ENCODE measurements around the gene TBATA.

The TBATA gene

GRCh38 chr10:70749756-70750155 lies 35.4 kb downstream of the TBATA start:
- H3K4me2 ChIP-seq (ENCODE audit: low read length), result no peak overlapping the region
- H3K27me3 ChIP-seq (ENCODE audit: insufficient read depth, low read length), result peaks cover 3% of the 10 kb centered on the region; the same call in 1 of the 2 replicates
- H3K9ac ChIP-seq (ENCODE audit: low read length), result no peak overlapping the region
- H3K4me3 ChIP-seq (ENCODE audit: low read depth, low read length, poor library complexity, severe bottlenecking), result no peak overlapping the region
- H3K79me2 ChIP-seq (ENCODE audit: insufficient read depth, low read length), result no peaks in the 10 kb centered on the region
- H3K9me2 ChIP-seq (ENCODE audit: low read depth, low read length), result no peaks in the 10 kb centered on the region
- TF ChIP-seq EZH2 (IDR thresholded peaks at IDR 0.05; ENCODE audit: borderline replicate concordance, low read length) (no peak), CTCF (IDR thresholded peaks at IDR 0.05; ENCODE audit: low read length) (no peak)
- no peaks in the 10 kb centered on the region for H3F3A ChIP-seq (ENCODE audit: insufficient read depth, low read length)
- H4K20me1 ChIP-seq (ENCODE audit: insufficient read depth, low read length), result no peaks in the 10 kb centered on the region
- no peaks in the 10 kb centered on the region for H3K9me3 ChIP-seq (ENCODE audit: low read length)
- H2AFZ ChIP-seq (ENCODE audit: low read length), result no peak overlapping the region
- H3K4me1 ChIP-seq (ENCODE audit: insufficient read depth, low read length, severe bottlenecking), result no peaks in the 10 kb centered on the region
- H3K36me3 ChIP-seq (ENCODE audit: insufficient read depth, low read length), result no peaks in the 10 kb centered on the region; the same call in 1 of the 2 replicates
- no peak overlapping the region for H3K27ac ChIP-seq (ENCODE audit: low read depth, low read length, poor library complexity, severe bottlenecking)

DNA sequence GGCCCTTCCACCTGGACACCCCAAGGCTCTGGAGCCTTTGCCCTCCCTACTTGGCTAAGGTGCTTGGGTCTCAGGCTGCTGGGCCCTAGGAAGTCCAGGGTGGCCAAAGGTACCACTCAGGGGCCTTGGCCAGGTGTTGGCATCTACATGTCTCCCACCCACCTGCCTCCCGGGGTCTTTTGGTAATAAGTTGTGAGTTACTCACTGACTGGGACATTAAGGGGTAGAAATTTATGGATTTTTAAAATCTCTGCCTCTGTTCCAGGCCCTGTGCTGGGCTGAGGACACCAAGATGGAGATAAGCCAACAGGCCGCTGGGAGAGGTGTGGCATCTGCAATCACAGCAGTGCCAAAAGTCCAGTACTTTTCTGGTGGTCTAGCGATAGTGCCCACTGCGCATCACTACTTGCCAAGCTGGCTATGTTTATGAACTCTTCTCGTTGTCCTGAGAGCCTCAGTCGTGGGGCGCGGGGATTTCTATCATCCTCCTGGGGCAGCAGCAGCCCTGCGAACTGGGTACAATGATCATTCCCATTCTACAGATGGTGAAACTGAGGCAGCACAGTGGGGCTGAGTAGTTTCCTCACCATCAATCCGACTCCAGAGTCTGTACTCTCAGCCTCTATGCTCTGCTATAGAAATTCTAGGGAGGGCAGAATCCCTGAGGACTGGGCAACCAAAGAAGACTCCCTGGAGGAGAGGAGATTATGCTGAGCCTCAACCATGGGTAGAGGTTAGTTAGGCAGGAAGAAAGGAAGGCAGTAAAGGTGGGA lies 36.2 kb downstream of the TBATA start:
- Histone ChIP-seq H3K36me3 (ENCODE audit: insufficient read depth, low read length) (no peaks in the 10 kb centered on the region; the same call in 1 of the 2 replicates), H3K4me3 (ENCODE audit: low read depth, low read length, poor library complexity, severe bottlenecking) (no peak overlapping the region), H3K27me3 (ENCODE audit: insufficient read depth, low read length) (peaks cover 3% of the 10 kb centered on the region; the same call in 1 of the 2 replicates), H3K9me2 (ENCODE audit: low read depth, low read length) (no peaks in the 10 kb centered on the region), H3F3A (ENCODE audit: insufficient read depth, low read length) (no peaks in the 10 kb centered on the region), H3K79me2 (ENCODE audit: insufficient read depth, low read length) (no peaks in the 10 kb centered on the region), H4K20me1 (ENCODE audit: insufficient read depth, low read length) (no peaks in the 10 kb centered on the region), H2AFZ (ENCODE audit: low read length) (no peak overlapping the region), H3K4me1 (ENCODE audit: insufficient read depth, low read length, severe bottlenecking) (no peaks in the 10 kb centered on the region), H3K27ac (ENCODE audit: low read depth, low read length, poor library complexity, severe bottlenecking) (no peak overlapping the region), H3K9ac (ENCODE audit: low read length) (no peak overlapping the region), H3K4me2 (ENCODE audit: low read length) (no peak overlapping the region), H3K9me3 (ENCODE audit: low read length) (no peaks in the 10 kb centered on the region)
- TF ChIP-seq EZH2 (IDR thresholded peaks at IDR 0.05; ENCODE audit: borderline replicate concordance, low read length) (no peak), CTCF (IDR thresholded peaks at IDR 0.05; ENCODE audit: low read length) (no peak)

- Histone ChIP-seq H3K9me3 (ENCODE audit: low read length) (no peaks in the 10 kb centered on the region), H3K9ac (ENCODE audit: low read length) (no peak overlapping the region), H3F3A (ENCODE audit: insufficient read depth, low read length) (no peaks in the 10 kb centered on the region), H4K20me1 (ENCODE audit: insufficient read depth, low read length) (no peaks in the 10 kb centered on the region), H3K27me3 (ENCODE audit: insufficient read depth, low read length) (peaks cover 8% of the 10 kb centered on the region; the same call in 1 of the 2 replicates), H2AFZ (ENCODE audit: low read length) (no peak overlapping the region), H3K27ac (ENCODE audit: low read depth, low read length, poor library complexity, severe bottlenecking) (no peak overlapping the region), H3K79me2 (ENCODE audit: insufficient read depth, low read length) (no peaks in the 10 kb centered on the region), H3K9me2 (ENCODE audit: low read depth, low read length) (no peaks in the 10 kb centered on the region), H3K4me2 (ENCODE audit: low read length) (no peak overlapping the region), H3K4me1 (ENCODE audit: insufficient read depth, low read length, severe bottlenecking) (no peaks in the 10 kb centered on the region), H3K36me3 (ENCODE audit: insufficient read depth, low read length) (no peaks in the 10 kb centered on the region; the same call in 1 of the 2 replicates), H3K4me3 (ENCODE audit: low read depth, low read length, poor library complexity, severe bottlenecking) (no peak overlapping the region)
- no peak for TF ChIP-seq EZH2 (IDR thresholded peaks at IDR 0.05; ENCODE audit: borderline replicate concordance, low read length)
- TF ChIP-seq CTCF (IDR thresholded peaks at IDR 0.05; ENCODE audit: low read length), result no peak
Measured at GRCh38 chr10:70748305-70748704, 36.9 kb downstream of the TBATA start.

Measured in OCI-LY1 (cell line).